Fibroblast of villous mesenchyme (primary cell): ENCODE data around the gene WBP1L. TPM values are rescaled to one million over a fixed set of nuclear protein-coding genes. Genes with fewer than 3 reads are reported as not detected.
A peak's percentile ranks its signal among the peaks of the same experiment; 100 is the strongest.

ENCODE experiments used
- DNase-seq: peaks from one replicate; pipeline ENCODE4 v3.0.0-alpha.2; 2010; ENCODE audit warnings: low read depth
- H3K4me3 ChIP-seq: 2 replicates; pipeline ENCODE4 v1.5.1; 2011; ENCODE audit warnings: low read depth, mild to moderate bottlenecking, low read length
- total RNA-seq: library from RNA; depleted of rRNA; stranded (reverse); fragments of >200 nt; gene quantifications from 2 replicates; pipeline ENCODE4 v1.2.3, GENCODE V29; 2012
- TF ChIP-seq, protein P1 (sequence below): IDR thresholded peaks from 2 replicates; pipeline ENCODE4 v1.5.1; 2012; ENCODE audit warnings: low read depth, mild to moderate bottlenecking, low read length; ENCODE audit not compliant: insufficient read depth

Gene WBP1L
- total RNA-seq, 1 donor: 40.6 TPM

DNA sequence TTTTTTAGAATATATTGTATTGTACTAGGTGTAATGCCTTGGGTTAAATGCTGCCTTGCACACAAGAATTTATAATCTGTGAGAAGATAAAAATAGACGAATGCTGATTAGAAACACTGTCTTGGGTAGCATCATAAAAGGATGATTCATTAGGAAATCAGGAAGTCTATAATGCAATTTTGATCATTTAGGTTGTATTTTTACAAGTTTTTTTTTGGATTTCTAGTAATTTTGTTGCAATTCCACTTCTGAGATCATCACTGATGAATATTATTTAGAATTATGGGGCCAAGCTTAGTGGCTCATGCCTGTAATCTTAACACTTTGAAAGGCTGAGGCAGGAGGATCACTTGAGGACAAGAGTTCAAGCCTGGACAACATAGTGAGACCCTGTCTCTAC is 29.6 kb downstream of the WBP1L start:
- no peak for DNase-seq
- TF ChIP-seq, protein P1, sequence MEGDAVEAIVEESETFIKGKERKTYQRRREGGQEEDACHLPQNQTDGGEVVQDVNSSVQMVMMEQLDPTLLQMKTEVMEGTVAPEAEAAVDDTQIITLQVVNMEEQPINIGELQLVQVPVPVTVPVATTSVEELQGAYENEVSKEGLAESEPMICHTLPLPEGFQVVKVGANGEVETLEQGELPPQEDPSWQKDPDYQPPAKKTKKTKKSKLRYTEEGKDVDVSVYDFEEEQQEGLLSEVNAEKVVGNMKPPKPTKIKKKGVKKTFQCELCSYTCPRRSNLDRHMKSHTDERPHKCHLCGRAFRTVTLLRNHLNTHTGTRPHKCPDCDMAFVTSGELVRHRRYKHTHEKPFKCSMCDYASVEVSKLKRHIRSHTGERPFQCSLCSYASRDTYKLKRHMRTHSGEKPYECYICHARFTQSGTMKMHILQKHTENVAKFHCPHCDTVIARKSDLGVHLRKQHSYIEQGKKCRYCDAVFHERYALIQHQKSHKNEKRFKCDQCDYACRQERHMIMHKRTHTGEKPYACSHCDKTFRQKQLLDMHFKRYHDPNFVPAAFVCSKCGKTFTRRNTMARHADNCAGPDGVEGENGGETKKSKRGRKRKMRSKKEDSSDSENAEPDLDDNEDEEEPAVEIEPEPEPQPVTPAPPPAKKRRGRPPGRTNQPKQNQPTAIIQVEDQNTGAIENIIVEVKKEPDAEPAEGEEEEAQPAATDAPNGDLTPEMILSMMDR: no peak
- H3K4me3 ChIP-seq: no peak overlapping the region

DNA sequence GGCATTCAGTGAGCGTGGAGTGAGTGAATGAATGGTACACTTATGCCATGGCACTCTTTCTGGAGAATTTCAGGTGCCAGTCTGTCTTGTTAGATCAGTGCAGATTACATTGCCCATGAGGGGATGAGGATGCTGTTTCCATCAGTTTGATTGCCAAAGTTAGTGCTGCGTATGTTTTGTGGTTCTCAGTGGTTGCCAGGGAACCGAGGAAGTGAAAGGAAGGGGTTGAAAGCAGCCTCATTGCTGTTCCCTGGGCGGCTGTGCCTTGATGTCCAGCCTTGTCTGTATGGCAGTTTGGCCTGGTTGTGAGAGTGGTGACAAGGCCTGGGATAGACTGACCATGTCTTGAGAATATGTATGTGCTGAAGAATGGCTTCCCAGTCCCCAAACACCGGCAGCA is 30.2 kb downstream of the WBP1L start:
- no peak overlapping the region for H3K4me3 ChIP-seq
- no peak for DNase-seq
- TF ChIP-seq, protein P1: no peak

DNA sequence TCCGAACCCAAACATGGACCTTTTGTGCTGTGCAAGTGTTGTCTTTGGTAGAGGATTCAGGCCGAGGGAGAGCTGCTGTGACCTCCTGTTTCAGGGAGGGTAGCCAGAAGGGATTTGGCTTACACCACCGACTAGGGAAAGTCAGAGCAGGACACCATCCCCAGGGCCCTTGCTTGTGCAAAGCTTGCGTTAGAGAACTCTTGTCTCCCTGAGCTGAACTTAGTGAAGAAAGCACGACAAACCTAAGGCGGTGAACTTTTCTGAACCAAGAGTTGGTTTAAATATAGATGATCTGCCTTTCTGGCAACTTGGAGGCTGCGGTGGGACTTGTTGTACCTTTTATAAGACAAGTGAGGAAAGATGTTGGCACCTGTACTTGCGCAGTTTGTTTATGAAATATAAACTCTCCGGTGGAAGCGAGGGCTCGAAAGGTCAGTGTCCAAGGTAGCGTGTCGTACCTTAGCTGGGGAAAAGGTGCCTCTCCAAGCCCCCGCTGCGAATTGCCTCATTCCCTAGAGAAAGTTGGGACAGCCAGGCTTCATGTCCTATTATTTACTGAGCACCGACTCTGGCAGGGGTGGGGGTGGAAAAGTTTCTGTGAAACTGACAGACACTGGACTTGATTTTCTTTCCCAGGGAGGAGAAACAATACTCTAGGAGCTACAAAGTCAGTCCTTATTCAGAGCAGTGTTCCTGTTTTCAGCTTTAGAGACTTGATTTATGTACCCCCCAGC is 31.6 kb downstream of the WBP1L start:
- peak overlapping the region; percentile 52 for H3K4me3 ChIP-seq
- TF ChIP-seq, protein P1: no peak
- DNase-seq: peak; percentile 57

DNA sequence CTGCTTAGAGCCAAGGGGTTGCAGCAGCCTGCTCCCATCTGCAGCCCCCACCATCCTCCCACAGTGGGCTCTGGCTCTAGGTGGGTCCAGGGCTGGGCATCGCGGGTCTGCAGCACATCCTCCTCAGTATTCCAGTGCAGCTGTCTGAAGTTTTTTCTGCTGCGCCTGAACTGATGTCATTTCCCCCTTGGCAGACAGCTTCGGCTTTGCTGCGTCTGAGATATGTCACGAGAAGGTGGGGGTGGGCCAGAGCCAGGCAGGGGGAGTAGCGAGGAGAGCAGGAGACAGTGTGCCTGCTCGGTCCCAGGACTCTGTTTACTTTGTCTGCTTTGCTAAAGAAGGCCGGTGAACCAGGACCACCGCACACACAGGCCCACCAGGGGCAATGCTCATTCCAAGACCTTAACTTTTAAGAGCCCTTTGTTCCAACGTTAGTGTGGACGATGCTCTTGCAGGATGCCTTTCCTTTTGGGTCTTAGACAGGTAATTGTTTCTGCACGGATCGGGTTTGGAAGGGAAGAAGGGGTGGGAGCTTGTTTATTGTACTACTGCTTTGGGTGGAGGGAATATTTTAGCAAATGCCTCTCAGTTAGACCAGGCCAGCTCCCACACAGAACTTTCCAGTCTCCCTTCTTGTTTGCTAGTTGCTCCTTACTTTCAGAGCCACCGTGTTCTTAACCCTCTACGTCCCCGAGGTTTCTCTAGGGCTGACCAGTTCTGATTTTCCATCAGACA is 32.4 kb downstream of the WBP1L start:
- DNase-seq: peak; percentile 94
- H3K4me3 ChIP-seq: peak overlapping the region; percentile 52

DNA sequence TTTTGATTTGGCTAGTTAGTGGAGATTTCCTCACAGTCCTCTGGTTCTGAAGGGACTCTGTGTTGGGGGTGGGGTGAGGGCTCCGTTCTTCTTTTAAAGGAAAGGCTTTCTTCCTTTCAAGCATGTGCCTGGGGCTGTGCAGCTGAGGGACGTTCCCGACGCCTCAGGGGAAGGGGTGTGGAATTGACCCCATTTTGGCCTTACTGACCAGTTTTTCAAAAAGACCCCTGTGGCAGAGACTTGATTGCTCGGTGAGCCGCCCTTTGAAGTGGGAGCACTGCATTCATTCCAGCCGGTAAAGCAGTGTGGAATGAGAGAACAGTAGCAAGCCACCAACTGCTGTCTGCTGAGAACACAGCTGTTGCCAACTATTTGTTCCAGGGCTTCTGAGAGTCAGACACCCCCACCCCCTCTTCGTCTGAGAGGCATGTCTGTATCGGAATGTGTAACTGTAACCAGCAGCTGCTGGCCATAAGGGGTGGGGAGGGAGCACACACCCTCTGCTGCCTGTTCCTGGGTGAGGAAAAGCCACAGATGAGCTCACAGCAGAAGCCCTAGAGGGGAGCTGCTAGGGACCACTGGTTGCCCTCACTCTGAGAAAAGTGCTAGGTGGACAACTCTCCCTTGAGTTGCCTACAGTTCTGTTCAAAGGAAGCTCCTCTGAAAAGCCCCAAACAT is 33.2 kb downstream of the WBP1L start:
- peak overlapping the region; percentile 52 for H3K4me3 ChIP-seq
- TF ChIP-seq, protein P1: no peak
- peak; percentile 99 for DNase-seq

More for the DNA sequence above, 32.4 kb downstream of the WBP1L start:
- TF ChIP-seq, protein P1: no peak

DNA sequence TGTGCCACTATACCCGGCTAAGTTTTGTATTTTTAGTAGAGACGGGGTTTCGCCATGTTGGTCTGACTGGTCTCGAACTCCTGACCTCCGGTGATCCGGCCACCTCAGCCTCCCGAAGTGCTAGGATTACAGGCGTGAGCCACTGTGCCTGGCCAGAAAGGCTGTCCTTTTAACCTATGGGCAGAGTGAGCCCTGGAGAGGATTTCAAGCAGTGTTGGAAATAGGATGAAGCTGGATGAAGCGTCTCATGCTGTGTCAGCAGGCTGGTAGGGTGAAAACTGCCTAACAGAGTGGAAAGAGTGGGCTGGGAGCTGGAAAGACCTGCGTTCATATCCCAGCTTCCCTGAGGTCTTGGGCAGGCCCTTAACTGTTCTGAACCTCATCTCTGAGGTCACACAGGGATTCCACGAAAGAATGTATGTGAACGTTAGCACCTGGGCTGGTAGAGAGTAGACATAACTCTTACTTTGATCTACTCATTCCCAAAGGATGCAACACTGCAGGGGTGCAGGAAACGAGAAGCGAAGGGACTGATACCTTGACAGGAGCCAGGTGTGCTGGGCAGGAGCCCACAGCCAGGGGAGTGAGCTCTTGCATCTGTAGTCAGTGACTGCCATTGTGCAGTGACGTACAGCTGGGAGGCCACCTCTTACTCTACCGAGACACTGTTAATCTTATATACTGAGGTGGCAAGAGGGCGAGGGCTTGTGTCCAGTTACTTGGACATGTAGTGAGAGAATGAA is 34.1 kb downstream of the WBP1L start:
- TF ChIP-seq, protein P1: no peak
- H3K4me3 ChIP-seq: no peak overlapping the region
- no peak for DNase-seq
